ENCODE measurements around the gene ETS1. TPM values are rescaled to one million over a fixed set of nuclear protein-coding genes. Genes with fewer than 3 reads are reported as not detected.

The ETS1 gene
- total RNA-seq, 2 experiments from 2014 or later, result 579 to 590 TPM

GRCh38 chr11:128494418-128495332 is 92.7 kb downstream of the ETS1 start:
- peaks cover 89% of the 10 kb centered on the region for H3K36me3 ChIP-seq (ENCODE audit: insufficient read depth, low read length)

GRCh38 chr11:128493570-128493965 is 93.8 kb downstream of the ETS1 start:
- peaks cover 99% of the 10 kb centered on the region for H3K36me3 Mint-ChIP-seq (ENCODE audit: low read depth)
- peaks cover 99% of the 10 kb centered on the region for H3K4me1 Mint-ChIP-seq (ENCODE audit: low read depth)
- DNase-seq, result no peak
- H3K27me3 Mint-ChIP-seq, result no peaks in the 10 kb centered on the region
- H3K27ac Mint-ChIP-seq, result peak overlapping the region; percentile 99
- H3K27ac ChIP-seq (ENCODE audit: low read depth in 1 of 2, low read length in 2 of 2), result peak overlapping the region; percentile 76 to 93
- H3K27me3 ChIP-seq (ENCODE audit: control insufficient read depth in 1 of 2, insufficient read depth in 2 of 2, low read length in 2 of 2), result no peaks in the 10 kb centered on the region
- peaks cover 80% of the 10 kb centered on the region for H3K4me1 ChIP-seq (ENCODE audit: insufficient read depth, low read length)
- ChIA-PET CTCF (interaction anchor here (4.4 kb wide), 1 partner anchor 11 kb away, joined by 25 read pairs; no protein-coding TSS in a partner anchor), POLR2A (interaction anchor here (1.1 to 17.8 kb wide), 9 partner anchors 11 to 200 kb away, joined by 3 to 611 read pairs (median 5); partner anchors contain the start of gene FLI1)
- H3K4me3 Mint-ChIP-seq, result peak overlapping the region; percentile 58
- peaks cover 90% of the 10 kb centered on the region for H3K36me3 ChIP-seq (ENCODE audit: insufficient read depth, low read length)
- no peak for TF ChIP-seq CTCF (IDR thresholded peaks at IDR 0.05)
- no peaks in the 10 kb centered on the region for H3K9me3 ChIP-seq (ENCODE audit: control insufficient read depth in 1 of 2, insufficient read depth in 1 of 2, low read length in 2 of 2)
- intact Hi-C loops (cut with DNase I, micrococcal nuclease), result loop anchor here in 1 of 2 experiments (1.0 kb wide), 1 partner anchor 8 kb away; no protein-coding TSS in a partner anchor
- peak overlapping the region; percentile 17 for H3K4me3 ChIP-seq (ENCODE audit: low read length)
- no peaks in the 10 kb centered on the region for H3K9me3 Mint-ChIP-seq
- ATAC-seq (ENCODE audit: poor library complexity), result no peak

More at GRCh38 chr11:128494418-128495332, 92.7 kb downstream of the ETS1 start:
- H3K27ac ChIP-seq (ENCODE audit: low read depth in 1 of 2, low read length in 2 of 2), result peak overlapping the region; percentile 39 to 93
- Mint-ChIP-seq H3K36me3 (ENCODE audit: low read depth) (peaks cover 99% of the 10 kb centered on the region), H3K27me3 (no peaks in the 10 kb centered on the region), H3K4me1 (ENCODE audit: low read depth) (peaks cover 99% of the 10 kb centered on the region), H3K4me3 (peak overlapping the region; percentile 65), H3K9me3 (no peaks in the 10 kb centered on the region), H3K27ac (peak overlapping the region; percentile 99)
- H3K4me1 ChIP-seq (ENCODE audit: insufficient read depth, low read length), result peaks cover 77% of the 10 kb centered on the region
- H3K9me3 ChIP-seq (ENCODE audit: control insufficient read depth in 1 of 2, insufficient read depth in 1 of 2, low read length in 2 of 2), result no peaks in the 10 kb centered on the region
- intact Hi-C loops (cut with DNase I, micrococcal nuclease), result loop anchor here in 1 of 2 experiments (1.0 kb wide), 1 partner anchor 9 kb away; no protein-coding TSS in a partner anchor
- peak; percentile 19 for ATAC-seq (ENCODE audit: poor library complexity)
- ChIA-PET POLR2A (interaction anchor here (0.7 to 17.8 kb wide), 10 partner anchors 12 to 199 kb away, joined by 3 to 611 read pairs (median 4); partner anchors contain the start of gene FLI1), CTCF (interaction anchor here (4.4 kb wide), 1 partner anchor 10 kb away, joined by 25 read pairs; no protein-coding TSS in a partner anchor)
- TF ChIP-seq CTCF (IDR thresholded peaks at IDR 0.05), result no peak
- peak in 2 of 14 experiments; percentile 3 to 47 for DNase-seq
- H3K27me3 ChIP-seq (ENCODE audit: control insufficient read depth in 1 of 2, insufficient read depth in 2 of 2, low read length in 2 of 2), result no peaks in the 10 kb centered on the region
- peak overlapping the region; percentile 7 for H3K4me3 ChIP-seq (ENCODE audit: low read length)

GRCh38 chr11:128492903-128493569 is 94.3 kb downstream of the ETS1 start:
- H3K9me3 ChIP-seq (ENCODE audit: control insufficient read depth in 1 of 2, insufficient read depth in 1 of 2, low read length in 2 of 2), result no peaks in the 10 kb centered on the region
- peak overlapping the region; percentile 99 for H3K27ac Mint-ChIP-seq
- H3K4me1 ChIP-seq (ENCODE audit: insufficient read depth, low read length), result peaks cover 85% of the 10 kb centered on the region
- no peaks in the 10 kb centered on the region for H3K9me3 Mint-ChIP-seq
- no peaks in the 10 kb centered on the region for H3K27me3 ChIP-seq (ENCODE audit: control insufficient read depth in 1 of 2, insufficient read depth in 2 of 2, low read length in 2 of 2)
- DNase-seq (peak in 4 of 14 experiments; percentile 43 to 82 (median 72)), ATAC-seq (ENCODE audit: poor library complexity) (peak; percentile 37)
- H3K36me3 Mint-ChIP-seq (ENCODE audit: low read depth), result peaks cover 100% of the 10 kb centered on the region
- ChIA-PET CTCF (interaction anchor here (1.3 to 4.4 kb wide), 2 partner anchors 9 to 12 kb away, joined by 3 to 25 read pairs; no protein-coding TSS in a partner anchor), POLR2A (interaction anchor here (1.1 to 17.8 kb wide), 10 partner anchors 11 to 208 kb away, joined by 3 to 611 read pairs (median 5); no protein-coding TSS in a partner anchor)
- peaks cover 90% of the 10 kb centered on the region for H3K36me3 ChIP-seq (ENCODE audit: insufficient read depth, low read length)
- TF ChIP-seq CTCF (IDR thresholded peaks at IDR 0.05), result no peak
- H3K4me1 Mint-ChIP-seq (ENCODE audit: low read depth), result peaks cover 99% of the 10 kb centered on the region
- peak overlapping the region; percentile 58 for H3K4me3 Mint-ChIP-seq
- no peaks in the 10 kb centered on the region for H3K27me3 Mint-ChIP-seq
- peak overlapping the region; percentile 76 to 93 for H3K27ac ChIP-seq (ENCODE audit: low read depth in 1 of 2, low read length in 2 of 2)
- intact Hi-C loops (cut with DNase I, micrococcal nuclease), result loop anchor here in 1 of 2 experiments (1.0 kb wide), 1 partner anchor 8 kb away; no protein-coding TSS in a partner anchor
- peak overlapping the region; percentile 17 for H3K4me3 ChIP-seq (ENCODE audit: low read length)
